CD4-positive, alpha-beta T cell (primary cell): ENCODE measurements around the gene MED31. TPM values are rescaled to one million over a fixed set of nuclear protein-coding genes. Genes with fewer than 3 reads are reported as not detected.

Experiments
- ATAC-seq: fragments of 200-7000 bp; cut with Tn5 transposase; one replicate; pipeline ENCODE4 v1.10.0; 2022; ENCODE audit warnings: mild to moderate bottlenecking; ENCODE audit not compliant: poor library complexity
- CTCF ChIA-PET: fragments of 350-600 bp; sonication (Branson Sonifier 250); formaldehyde crosslinking; loops from one replicate; lab custom pipeline; 2021; ENCODE audit warnings: antibody characterized with exemption, inconsistent platforms; lab: Charles Lee
- POLR2A ChIA-PET: fragments of 350-600 bp; sonication (Branson Sonifier 250); formaldehyde crosslinking; loops from one replicate; lab custom pipeline; 2021; ENCODE audit warnings: antibody characterized with exemption, inconsistent platforms; lab: Charles Lee
- DNase-seq, 14 experiments: peaks; one replicate each; pipeline ENCODE4 v3.0.0-alpha.2; 2013 to 2020; ENCODE audit warnings: mixed read lengths in 2 of 14
- H3K27ac ChIP-seq, 2 donors: one replicate each; pipeline versions ENCODE4 v1.5.1 to v1.7.0; 2013; ENCODE audit warnings: low read length in 2 of 2, low read depth in 1 of 2, mild to moderate bottlenecking in 1 of 2
- H3K27me3 ChIP-seq, 2 experiments: 1 replicate in 1 of 2; 2 replicates in 1 of 2; pipeline versions ENCODE4 v1.6.1 to v1.7.0; 2013; ENCODE audit warnings: low read length in 2 of 2, control low read depth in 1 of 2, mild to moderate bottlenecking in 1 of 2, moderate library complexity in 1 of 2; ENCODE audit not compliant: insufficient read depth in 2 of 2, control insufficient read depth in 1 of 2
- H3K36me3 ChIP-seq: one replicate; pipeline ENCODE4 v1.6.1; 2013; ENCODE audit warnings: low read length, control low read depth; ENCODE audit not compliant: insufficient read depth
- H3K4me1 ChIP-seq: one replicate; pipeline ENCODE4 v1.6.1; 2013; ENCODE audit warnings: low read length, control low read depth; ENCODE audit not compliant: insufficient read depth
- H3K4me3 ChIP-seq: one replicate; pipeline ENCODE4 v1.5.1; 2013; ENCODE audit warnings: mild to moderate bottlenecking, low read length, moderate library complexity
- H3K9me3 ChIP-seq, 2 experiments: 1 replicate in 1 of 2; 2 replicates in 1 of 2; pipeline versions ENCODE4 v1.6.1 to v1.7.0; 2013; ENCODE audit warnings: low read length in 2 of 2, mild to moderate bottlenecking in 2 of 2, control low read depth in 1 of 2, moderate library complexity in 1 of 2; ENCODE audit not compliant: control insufficient read depth in 1 of 2, insufficient read depth in 1 of 2
- H3K27ac Mint-ChIP-seq: one replicate; pipeline ENCODE4 v1.8.0; 2020; ENCODE audit warnings: mixed read lengths
- H3K27me3 Mint-ChIP-seq: one replicate; pipeline ENCODE4 v1.8.0; 2021; ENCODE audit warnings: mixed read lengths
- H3K36me3 Mint-ChIP-seq: one replicate; pipeline ENCODE4 v1.8.0; 2021; ENCODE audit warnings: low read depth, mixed read lengths
- H3K4me1 Mint-ChIP-seq: one replicate; pipeline ENCODE4 v1.8.0; 2021; ENCODE audit warnings: low read depth, mixed read lengths
- H3K4me3 Mint-ChIP-seq: one replicate; pipeline ENCODE4 v1.8.0; 2020; ENCODE audit warnings: mild to moderate bottlenecking, mixed read lengths
- H3K9me3 Mint-ChIP-seq: one replicate; pipeline ENCODE4 v1.8.0; 2020; ENCODE audit warnings: mixed read lengths
- CTCF ChIP-seq: fragments of 200-600 bp; IDR thresholded peaks from one replicate; pipeline ENCODE4 v1.8.0; 2022; ENCODE audit warnings: antibody characterized with exemption, mild to moderate bottlenecking
- intact Hi-C, 2 experiments: fragments of 100-400 bp; cut with DNase I in 1 of 2; cut with micrococcal nuclease in 1 of 2; formaldehyde crosslinking; loops; one replicate each; pipeline versions ENCODE4 v1.15.1 to v1.9.0; 2023 to 2025; cut with DNase I, micrococcal nuclease
- total RNA-seq, 174 experiments: library from RNA in 2 of 174; stranded (reverse) in 2 of 174; gene quantifications; one replicate each; pipeline ENCODE4 v1.2.3 and lab custom pipeline; 2021 to 2026

Gene MED31
- total RNA-seq, 2 experiments from 2014 or later = 31.4 to 32.0 TPM

- Mint-ChIP-seq H3K27ac (no peak overlapping the region), H3K36me3 (no peaks in the 10 kb centered on the region), H3K4me1 (peaks cover 10% of the 10 kb centered on the region), H3K4me3 (no peak overlapping the region), H3K27me3 (peaks cover 23% of the 10 kb centered on the region), H3K9me3 (no peaks in the 10 kb centered on the region)
- H3K4me1 ChIP-seq = peaks cover 9% of the 10 kb centered on the region
- POLR2A ChIA-PET = no interaction called here
- H3K36me3 ChIP-seq = no peaks in the 10 kb centered on the region
- intact Hi-C loops = no loop called here
- H3K27ac ChIP-seq = no peak overlapping the region
- DNase-seq (no peak), ATAC-seq (no peak)
- peaks cover 10 to 32% of the 10 kb centered on the region in 2 experiments for H3K27me3 ChIP-seq
- TF ChIP-seq CTCF = no peak
- H3K9me3 ChIP-seq = no peaks in the 10 kb centered on the region
- H3K4me3 ChIP-seq = no peak overlapping the region
- CTCF ChIA-PET = no interaction called here
Measured at GRCh38 chr17:6676802-6677157, 25.4 kb upstream of the MED31 start.

GRCh38 chr17:6675201-6675825 lies 23.9 kb upstream of the MED31 start:
- Mint-ChIP-seq H3K27ac (no peak overlapping the region), H3K4me3 (no peak overlapping the region), H3K4me1 (peaks cover 10% of the 10 kb centered on the region), H3K9me3 (no peaks in the 10 kb centered on the region), H3K27me3 (peaks cover 14% of the 10 kb centered on the region), H3K36me3 (no peaks in the 10 kb centered on the region)
- POLR2A ChIA-PET = no interaction called here
- intact Hi-C loops = no loop called here
- Histone ChIP-seq H3K4me1 (peaks cover 9% of the 10 kb centered on the region), H3K27ac (no peak overlapping the region), H3K9me3 (no peaks in the 10 kb centered on the region), H3K36me3 (no peaks in the 10 kb centered on the region), H3K27me3 (peaks cover 8 to 27% of the 10 kb centered on the region in 2 experiments), H3K4me3 (no peak overlapping the region)
- CTCF ChIA-PET = no interaction called here
- ATAC-seq (no peak), DNase-seq (no peak)
- no peak for TF ChIP-seq CTCF

GRCh38 chr17:6674586-6674985 lies 23.2 kb upstream of the MED31 start:
- H3K4me3 Mint-ChIP-seq = no peak overlapping the region
- POLR2A ChIA-PET = no interaction called here
- H3K27me3 ChIP-seq = peaks cover 4 to 20% of the 10 kb centered on the region in 2 experiments

More at GRCh38 chr17:6674586-6674985, 23.2 kb upstream of the MED31 start:
- no peaks in the 10 kb centered on the region for H3K9me3 ChIP-seq
- H3K4me1 Mint-ChIP-seq = peaks cover 10% of the 10 kb centered on the region
- no peak overlapping the region for H3K27ac Mint-ChIP-seq
- no peaks in the 10 kb centered on the region for H3K36me3 ChIP-seq
- peaks cover 9% of the 10 kb centered on the region for H3K4me1 ChIP-seq
- ATAC-seq (no peak), DNase-seq (no peak)
- peaks cover 9% of the 10 kb centered on the region for H3K27me3 Mint-ChIP-seq
- CTCF ChIA-PET = no interaction called here
- peaks cover 2% of the 10 kb centered on the region for H3K36me3 Mint-ChIP-seq
- intact Hi-C loops = no loop called here
- H3K4me3 ChIP-seq = no peak overlapping the region
- no peak overlapping the region for H3K27ac ChIP-seq
- no peak for TF ChIP-seq CTCF
- H3K9me3 Mint-ChIP-seq = no peaks in the 10 kb centered on the region
